Neural progenitor cell (in vitro differentiated cells): ENCODE measurements around the gene HLTF. TPM values are rescaled to one million over a fixed set of nuclear protein-coding genes. Genes with fewer than 3 reads are reported as not detected.

ENCODE experiments used
- DNase-seq: peaks from one replicate; pipeline ENCODE4 v3.0.0-alpha.2; 2016; ENCODE audit warnings: low spot score
- H2AFZ ChIP-seq: fragments of 200-600 bp; sonication (generic); replicated peaks from 2 replicates; pipeline ENCODE4 v1.6.1; 2016; ENCODE audit warnings: antibody characterized with exemption
- H3F3A ChIP-seq: fragments of 200-600 bp; sonication (generic); 2 replicates; pipeline ENCODE4 v1.6.1; 2016; ENCODE audit warnings: antibody characterized with exemption, low read depth
- H3K27ac ChIP-seq: fragments of 200-600 bp; sonication (generic); 2 replicates; pipeline ENCODE4 v1.5.1; 2016; ENCODE audit warnings: mild to moderate bottlenecking
- H3K27me3 ChIP-seq: fragments of 200-600 bp; sonication (generic); 2 replicates; pipeline ENCODE4 v1.6.1; 2016; ENCODE audit warnings: mild to moderate bottlenecking, moderate library complexity
- H3K36me3 ChIP-seq: fragments of 200-600 bp; sonication (generic); 2 replicates; pipeline ENCODE4 v1.5.1; 2016
- H3K4me1 ChIP-seq: fragments of 200-600 bp; sonication (generic); 2 replicates; pipeline ENCODE4 v1.6.1; 2016; ENCODE audit warnings: mixed run types
- H3K4me2 ChIP-seq: fragments of 200-600 bp; sonication (generic); 2 replicates; pipeline ENCODE4 v1.6.1; 2016
- H3K4me3 ChIP-seq: fragments of 200-600 bp; sonication (generic); 2 replicates; pipeline ENCODE4 v1.5.1; 2016
- H3K79me2 ChIP-seq: fragments of 200-600 bp; sonication (generic); 2 replicates; pipeline ENCODE4 v1.6.1; 2016; ENCODE audit warnings: low read depth
- H3K9ac ChIP-seq: fragments of 200-600 bp; sonication (generic); 2 replicates; pipeline ENCODE4 v1.6.1; 2016
- H3K9me3 ChIP-seq: fragments of 200-600 bp; sonication (generic); 2 replicates; pipeline ENCODE4 v1.5.1; 2016; ENCODE audit warnings: low read depth
- H4K20me1 ChIP-seq: fragments of 200-600 bp; sonication (generic); 2 replicates; pipeline ENCODE4 v1.6.1; 2016; ENCODE audit warnings: low read depth
- H3K27ac Mint-ChIP-seq: 3 replicates; pipeline ENCODE4 v1.8.0; 2021; ENCODE audit warnings: mixed read lengths
- H3K27me3 Mint-ChIP-seq: 2 replicates; pipeline ENCODE4 v1.8.0; 2022; ENCODE audit warnings: low read depth, mild to moderate bottlenecking, inconsistent platforms, moderate library complexity, mixed read lengths; ENCODE audit not compliant: insufficient read depth
- H3K36me3 Mint-ChIP-seq: 3 replicates; pipeline ENCODE4 v1.8.0; 2021; ENCODE audit warnings: mixed read lengths
- H3K4me1 Mint-ChIP-seq: 3 replicates; pipeline ENCODE4 v1.8.0; 2021; ENCODE audit warnings: mixed read lengths
- H3K4me3 Mint-ChIP-seq: 3 replicates; pipeline ENCODE4 v1.8.0; 2021; ENCODE audit warnings: mild to moderate bottlenecking, moderate library complexity, mixed read lengths
- H3K9me3 Mint-ChIP-seq: 3 replicates; pipeline ENCODE4 v1.8.0; 2020; ENCODE audit warnings: mixed read lengths
- CTCF ChIP-seq: fragments of 200-600 bp; sonication (generic); IDR thresholded peaks from 2 replicates; pipeline ENCODE4 v1.5.1; 2017; ENCODE audit warnings: antibody characterized with exemption, mild to moderate bottlenecking
- EZH2 ChIP-seq: fragments of 200-600 bp; sonication (generic); IDR thresholded peaks from 2 replicates; pipeline ENCODE4 v1.6.1; 2017; ENCODE audit warnings: antibody characterized with exemption, mild to moderate bottlenecking, moderate library complexity
- EZH2phosphoT487 ChIP-seq: fragments of 200-600 bp; sonication (generic); IDR thresholded peaks from 2 replicates; pipeline ENCODE4 v1.6.1; 2017; ENCODE audit warnings: antibody characterized with exemption
- total RNA-seq: library from RNA; depleted of rRNA; stranded (reverse); fragments of >200 nt; gene quantifications from 2 replicates; pipeline ENCODE4 v1.2.3, GENCODE V29; 2015; ENCODE audit warnings: low replicate concordance

Gene HLTF
- total RNA-seq, 1 donor from 2014 or later = 76.1 TPM

- H3K27me3 ChIP-seq = no peaks in the 10 kb centered on the region
- H3K4me3 Mint-ChIP-seq = no peak overlapping the region
- H3K9me3 Mint-ChIP-seq = peaks cover 10% of the 10 kb centered on the region
- no peak for DNase-seq
- no peak overlapping the region for H2AFZ ChIP-seq
- no peak overlapping the region for H3K27ac ChIP-seq
- peaks cover 3% of the 10 kb centered on the region for H3K27me3 Mint-ChIP-seq
- H3F3A ChIP-seq = no peaks in the 10 kb centered on the region
- H3K9me3 ChIP-seq = peaks cover 4% of the 10 kb centered on the region
- peaks cover 17% of the 10 kb centered on the region for H3K36me3 Mint-ChIP-seq
- H3K4me3 ChIP-seq = no peak overlapping the region
- no peak overlapping the region for H3K9ac ChIP-seq
- no peak overlapping the region for H3K27ac Mint-ChIP-seq
- H3K4me2 ChIP-seq = no peak overlapping the region
- H4K20me1 ChIP-seq = no peaks in the 10 kb centered on the region
- no peaks in the 10 kb centered on the region for H3K4me1 Mint-ChIP-seq
- no peaks in the 10 kb centered on the region for H3K36me3 ChIP-seq
- no peak for TF ChIP-seq EZH2phosphoT487
- TF ChIP-seq EZH2 = no peak
- no peak for TF ChIP-seq CTCF
- no peaks in the 10 kb centered on the region for H3K79me2 ChIP-seq
- no peaks in the 10 kb centered on the region for H3K4me1 ChIP-seq
Observed at GRCh38 chr3:149020196-149020838, 66.0 kb downstream of the HLTF start.

GRCh38 chr3:149019580-149019979 lies 66.8 kb downstream of the HLTF start:
- H2AFZ ChIP-seq = no peak overlapping the region
- Mint-ChIP-seq H3K9me3 (peaks cover 5% of the 10 kb centered on the region), H3K4me1 (no peaks in the 10 kb centered on the region), H3K27ac (no peak overlapping the region), H3K36me3 (peaks cover 12% of the 10 kb centered on the region), H3K4me3 (no peak overlapping the region), H3K27me3 (peaks cover 3% of the 10 kb centered on the region)
- H3F3A ChIP-seq = no peaks in the 10 kb centered on the region
- no peak for DNase-seq
- no peak overlapping the region for H3K9ac ChIP-seq
- no peak overlapping the region for H3K4me2 ChIP-seq
- H3K9me3 ChIP-seq = peaks cover 3% of the 10 kb centered on the region
- H3K27ac ChIP-seq = no peak overlapping the region
- no peaks in the 10 kb centered on the region for H3K4me1 ChIP-seq
- TF ChIP-seq EZH2 (no peak), CTCF (no peak), EZH2phosphoT487 (no peak)
- H3K36me3 ChIP-seq = no peaks in the 10 kb centered on the region
- H3K79me2 ChIP-seq = no peaks in the 10 kb centered on the region
- H3K4me3 ChIP-seq = no peak overlapping the region
- H4K20me1 ChIP-seq = no peaks in the 10 kb centered on the region
- no peaks in the 10 kb centered on the region for H3K27me3 ChIP-seq

- Histone ChIP-seq H2AFZ (no peak overlapping the region), H3K4me2 (no peak overlapping the region), H3K27ac (no peak overlapping the region), H3K4me3 (no peak overlapping the region), H3K27me3 (no peaks in the 10 kb centered on the region), H3K9ac (no peak overlapping the region), H3K4me1 (no peaks in the 10 kb centered on the region), H3K36me3 (no peaks in the 10 kb centered on the region), H3K79me2 (no peaks in the 10 kb centered on the region), H3F3A (no peaks in the 10 kb centered on the region), H4K20me1 (no peaks in the 10 kb centered on the region), H3K9me3 (no peaks in the 10 kb centered on the region)
- Mint-ChIP-seq H3K36me3 (peaks cover 8% of the 10 kb centered on the region), H3K27ac (no peak overlapping the region), H3K27me3 (peaks cover 3% of the 10 kb centered on the region), H3K9me3 (no peaks in the 10 kb centered on the region), H3K4me3 (no peak overlapping the region), H3K4me1 (no peaks in the 10 kb centered on the region)
- no peak for TF ChIP-seq EZH2phosphoT487
- no peak for TF ChIP-seq EZH2
- TF ChIP-seq CTCF = no peak
- DNase-seq = no peak
Observed at GRCh38 chr3:149018247-149018646, 68.1 kb downstream of the HLTF start.
